A549 (cell line): Measurements from ENCODE around the gene DEFB128. TPM values are rescaled to one million over a fixed set of nuclear protein-coding genes. Genes with fewer than 3 reads are reported as not detected.

Experiments
- ATAC-seq, 2 experiments: fragments of 200-7000 bp in 1 of 2; fragments of >200 bp in 1 of 2; cut with Nextera tagmentation in 1 of 2; cut with Tn5 transposase in 1 of 2; 3 replicates each; pipeline versions ENCODE4 v1.8.0 to v1.9.1; 2018 to 2020; ENCODE audit warnings: mild to moderate bottlenecking in 1 of 2, moderate library complexity in 1 of 2
- CTCF ChIA-PET: fragments of 300-600 bp; sonication (Branson Sonifier 250); formaldehyde crosslinking; extraction: SDS; loops from one replicate; lab custom pipeline; 2021; ENCODE audit warnings: antibody characterized with exemption, inconsistent platforms; lab: Yijun Ruan, JAX
- POLR2A ChIA-PET: fragments of 350-600 bp; formaldehyde crosslinking; extraction: SDS; loops from one replicate; lab custom pipeline; 2021; ENCODE audit warnings: antibody characterized with exemption, inconsistent platforms; lab: Yijun Ruan, JAX
- DNase-seq, 2 experiments: peaks; one replicate each; pipeline versions ENCODE4 v3.0.0 to v3.0.0-alpha.2; 2011 to 2016; ENCODE audit warnings: low read depth in 1 of 2, low spot score in 1 of 2
- FAIRE-seq: peaks from 2 replicates; lab custom pipeline; 2011; peaks lifted over from hg19 to GRCh38; lab: Jason Lieb, UNC
- H3K27ac ChIP-seq, 2 experiments: fragments of >200 bp; sonication (Bioruptor Twin); formaldehyde crosslinking; 3 replicates each; pipeline ENCODE4 v1.5.1; 2016 to 2017
- H3K4me1 ChIP-seq: fragments of >200 bp; sonication (Bioruptor Twin); formaldehyde crosslinking; 3 replicates; pipeline ENCODE4 v1.6.1; 2016
- H3K4me2 ChIP-seq: fragments of >200 bp; sonication (Bioruptor Twin); formaldehyde crosslinking; 3 replicates; pipeline ENCODE4 v1.6.1; 2016
- H3K4me3 ChIP-seq: fragments of >200 bp; sonication (Bioruptor Twin); formaldehyde crosslinking; 3 replicates; pipeline ENCODE4 v1.5.1; 2016
- H3K9me3 ChIP-seq: fragments of >200 bp; sonication (Bioruptor Twin); formaldehyde crosslinking; 3 replicates; pipeline ENCODE4 v1.6.1; 2016
- CBX2 ChIP-seq: fragments of 200-600 bp; sonication (generic); IDR thresholded peaks from 2 replicates; pipeline ENCODE4 v1.6.1; 2016; ENCODE audit warnings: low read depth, mild to moderate bottlenecking, borderline replicate concordance
- CEBPB ChIP-seq, 2 experiments: fragments of >200 bp in 1 of 2; sonication (Bioruptor Twin) in 1 of 2; formaldehyde crosslinking in 1 of 2; IDR thresholded peaks; 2 replicates each; pipeline ENCODE4 v1.6.1; 2012 to 2016
- ESRRA ChIP-seq: fragments of 150-350 bp; IDR thresholded peaks from 2 replicates; pipeline ENCODE4 v1.6.1; 2014; ENCODE audit warnings: mild to moderate bottlenecking, low read length, borderline replicate concordance
- FOSB ChIP-seq: fragments of 250-450 bp; sonication (Bioruptor Pico); IDR thresholded peaks from 2 replicates; pipeline ENCODE4 v1.5.0; 2020; ENCODE audit warnings: mild to moderate bottlenecking, moderate library complexity
- FOSL2 ChIP-seq, 2 experiments: fragments of 450-650 bp in 1 of 2; fragments of >200 bp in 1 of 2; sonication (Bioruptor Twin) in 1 of 2; formaldehyde crosslinking; IDR thresholded peaks; 2 replicates each; pipeline versions ENCODE4 v1.5.0 to v1.6.1; 2016 to 2020; ENCODE audit warnings: mild to moderate bottlenecking in 1 of 2, moderate library complexity in 1 of 2
- GATA3 ChIP-seq: IDR thresholded peaks from 2 replicates; pipeline ENCODE4 v1.6.1; 2012; ENCODE audit warnings: borderline replicate concordance
- HDAC2 ChIP-seq: fragments of 200-600 bp; sonication (generic); IDR thresholded peaks from 2 replicates; pipeline ENCODE4 v1.6.1; 2016
- HOXA7 ChIP-seq: fragments of 250-450 bp; sonication (Bioruptor Pico); IDR thresholded peaks from 2 replicates; pipeline ENCODE4 v1.5.0; 2020; ENCODE audit warnings: mild to moderate bottlenecking, moderate library complexity
- HOXB5 ChIP-seq: fragments of 250-450 bp; sonication (Bioruptor Pico); IDR thresholded peaks from 2 replicates; pipeline ENCODE4 v1.5.0; 2020; ENCODE audit warnings: mild to moderate bottlenecking, moderate library complexity
- MAFK ChIP-seq: fragments of 450-650 bp; IDR thresholded peaks from 2 replicates; pipeline ENCODE4 v1.6.1; 2014; ENCODE audit not compliant: partially characterized antibody
- MAZ ChIP-seq: fragments of 150-350 bp; IDR thresholded peaks from 2 replicates; pipeline ENCODE4 v1.6.1; 2014; ENCODE audit warnings: antibody characterized with exemption, low read depth, low read length, borderline replicate concordance
- MYC ChIP-seq: IDR thresholded peaks from 2 replicates; pipeline ENCODE4 v1.6.1; 2012; ENCODE audit warnings: mild to moderate bottlenecking, inconsistent platforms, low read length, improper control_type of control experiment, borderline replicate concordance
- NPAS2 ChIP-seq: fragments of 250-450 bp; sonication (Bioruptor Pico); IDR thresholded peaks from 2 replicates; pipeline ENCODE4 v1.8.0; 2022; ENCODE audit warnings: mild to moderate bottlenecking, moderate library complexity, borderline replicate concordance
- PHF8 ChIP-seq: fragments of 200-600 bp; sonication (generic); IDR thresholded peaks from 2 replicates; pipeline ENCODE4 v1.6.1; 2016; ENCODE audit warnings: low read depth, mild to moderate bottlenecking, antibody characterized with exemption, moderate library complexity, borderline replicate concordance
- RAD21 ChIP-seq, 2 experiments: fragments of >200 bp in 1 of 2; sonication (Bioruptor Twin) in 1 of 2; formaldehyde crosslinking in 1 of 2; IDR thresholded peaks in 1 of 2; conservative IDR thresholded peaks in 1 of 2; 2 replicates in 1 of 2; 3 replicates in 1 of 2; pipeline ENCODE4 v1.6.1; 2012 to 2018; ENCODE audit warnings: inconsistent platforms in 1 of 2
- RARB ChIP-seq: fragments of 250-450 bp; sonication (Bioruptor Pico); IDR thresholded peaks from 2 replicates; pipeline ENCODE4 v1.8.0; 2021; ENCODE audit warnings: mild to moderate bottlenecking, moderate library complexity
- RCOR1 ChIP-seq: fragments of 150-350 bp; IDR thresholded peaks from 2 replicates; pipeline ENCODE4 v1.6.1; 2014; ENCODE audit warnings: antibody characterized with exemption, low read length, low read depth
- SMC3 ChIP-seq: fragments of >200 bp; sonication (Bioruptor Twin); formaldehyde crosslinking; IDR thresholded peaks from 3 replicates; pipeline ENCODE4 v1.6.1; 2018; ENCODE audit warnings: inconsistent platforms
- SREBF2 ChIP-seq: fragments of 450-650 bp; IDR thresholded peaks from 2 replicates; pipeline ENCODE4 v1.6.1; 2014; ENCODE audit warnings: mild to moderate bottlenecking, moderate library complexity
- TP53 ChIP-seq: fragments of 250-450 bp; sonication (Bioruptor Pico); IDR thresholded peaks from 2 replicates; pipeline ENCODE4 v1.5.0; 2021; ENCODE audit warnings: mild to moderate bottlenecking, moderate library complexity
- ZC3H11A ChIP-seq: fragments of 450-650 bp; IDR thresholded peaks from 2 replicates; pipeline ENCODE4 v1.6.1; 2014; ENCODE audit warnings: antibody characterized with exemption, mild to moderate bottlenecking
- ZFP36 ChIP-seq: fragments of 450-650 bp; IDR thresholded peaks from 2 replicates; pipeline ENCODE4 v1.6.1; 2014; ENCODE audit warnings: borderline replicate concordance; ENCODE audit not compliant: partially characterized antibody
- ZNF302 ChIP-seq: fragments of 250-450 bp; sonication (Bioruptor Pico); IDR thresholded peaks from 2 replicates; pipeline ENCODE4 v1.9.0; 2021; ENCODE audit warnings: inconsistent platforms, mild to moderate bottlenecking, moderate library complexity
- ZSCAN20 ChIP-seq: fragments of 250-450 bp; sonication (Bioruptor Pico); IDR thresholded peaks from 2 replicates; pipeline ENCODE4 v1.8.0; 2022; ENCODE audit warnings: mild to moderate bottlenecking, moderate library complexity
- WGBS: methylation state at CpG from one replicate; pipeline ENCODE4 v1.1.6; 2017; ENCODE audit errors: missing lambda C conversion rate; 5-methylcytosine and 5-hydroxymethylcytosine counted together
- polyA plus RNA-seq, 4 experiments: library from polyadenylated mRNA; depleted of rRNA in 3 of 4; stranded (reverse); fragments of >200 nt; fragmentation: RNase III in 1 of 4; extraction: RNeasy Plus Mini Kit Qiagen cat#74134 plus additional on column Dnase treatment in 1 of 4; gene quantifications; 2 replicates in 3 of 4; 3 replicates in 1 of 4; pipeline ENCODE4 v1.2.3, GENCODE V29; 2011 to 2017
- TF ChIP-seq, protein P1 (sequence below): fragments of >200 bp; sonication (Bioruptor Twin); formaldehyde crosslinking; IDR thresholded peaks from 2 replicates; pipeline ENCODE4 v1.6.1; 2016
- TF ChIP-seq, protein P2 (sequence below): fragments of 150-350 bp; IDR thresholded peaks from 2 replicates; pipeline ENCODE4 v1.6.1; 2014; ENCODE audit warnings: low read depth, mild to moderate bottlenecking, low read length
- TF ChIP-seq, protein P3 (sequence below): IDR thresholded peaks from 2 replicates; pipeline ENCODE4 v1.6.1; 2012
- TF ChIP-seq, protein P4 (sequence below): fragments of 250-450 bp; sonication (Bioruptor Pico); IDR thresholded peaks from 2 replicates; pipeline ENCODE4 v1.5.0; 2021; ENCODE audit warnings: mild to moderate bottlenecking, moderate library complexity, borderline replicate concordance

DEFB128 gene
- polyA plus RNA-seq, 2 of the 4 experiments (the other 2 are of a cell fraction), result not detected

DNA sequence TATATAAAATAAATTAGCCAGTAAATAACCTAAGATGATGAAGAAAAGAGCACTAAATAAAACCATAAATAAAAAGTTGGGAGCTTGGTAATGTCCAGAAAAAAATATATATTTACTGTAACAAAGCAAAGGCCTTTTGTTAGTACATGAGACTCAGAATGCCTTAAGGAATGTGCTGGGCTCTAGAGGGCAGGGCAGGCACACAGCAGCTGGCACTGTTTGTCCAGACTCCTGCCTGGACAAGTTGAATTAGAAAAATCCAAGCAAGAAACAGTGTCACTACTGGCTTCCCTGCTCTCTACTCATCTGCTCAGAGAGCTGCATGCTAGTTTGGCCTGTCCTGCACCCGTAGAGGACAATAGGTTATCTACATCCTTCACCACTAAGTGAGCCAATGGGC is 46.4 kb upstream of the DEFB128 start:
- no peak for TF ChIP-seq GATA3
- peak; percentile 44 to 47 for TF ChIP-seq RAD21 (conservative IDR thresholded peaks at IDR 0.05 in 1 of 2, IDR thresholded peaks at IDR 0.05 in 1 of 2)
- TF ChIP-seq SMC3, result peak; percentile 13; the same call in 1 of the 3 replicates
- ATAC-seq (peak; percentile 79 to 80), DNase-seq (peak in 1 of 2 experiments; percentile 55), FAIRE-seq (no peak)
- H3K4me3 ChIP-seq, result no peak overlapping the region
- WGBS, result 39% methylated on average over 1 of the region's 1 CpG
- no peak overlapping the region for H3K4me2 ChIP-seq
- ChIA-PET CTCF (interaction anchor here (0.7 to 1.9 kb wide), 4 partner anchors 9 to 30 kb away, joined by 3 to 5 read pairs (median 4); partner anchors contain the start of gene DEFB129), POLR2A (no interaction called here)
- H3K27ac ChIP-seq, result no peak overlapping the region
- no peaks in the 10 kb centered on the region for H3K4me1 ChIP-seq
- H3K9me3 ChIP-seq, result no peaks in the 10 kb centered on the region

DNA sequence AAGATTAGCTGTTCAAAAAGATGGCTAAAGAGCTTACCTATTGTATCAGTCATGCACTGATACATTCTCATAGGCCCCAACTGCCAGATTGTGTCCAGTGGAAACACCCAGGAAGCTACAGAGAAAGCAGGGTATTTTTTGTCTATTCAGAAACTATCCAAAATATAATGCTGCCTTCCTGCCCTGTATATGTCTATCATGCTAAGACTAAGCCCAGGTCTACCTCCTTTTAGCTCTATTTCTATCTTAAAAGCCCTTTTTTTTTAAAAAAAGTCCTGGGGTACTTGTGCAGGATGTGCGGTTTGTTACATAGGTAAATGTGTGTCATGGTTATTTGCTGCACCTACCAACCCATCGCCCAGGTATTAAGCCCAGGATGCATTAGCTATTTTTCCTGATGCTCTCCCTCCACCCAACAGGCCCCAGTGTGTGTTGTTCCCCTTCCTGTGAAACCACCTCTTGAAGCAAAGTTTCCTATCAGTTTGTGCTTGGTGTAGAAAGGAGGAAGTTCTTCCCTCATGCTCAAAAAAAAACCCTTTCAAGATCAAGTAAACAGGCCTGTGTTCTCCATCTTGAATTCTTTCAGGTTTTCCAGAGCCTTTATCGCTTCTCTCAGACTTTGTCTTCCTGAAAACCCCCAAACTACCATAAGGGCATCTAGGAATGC is 38.1 kb upstream of the DEFB128 start:
- no peaks in the 10 kb centered on the region for H3K9me3 ChIP-seq
- FAIRE-seq, result no peak
- no peak for DNase-seq
- ATAC-seq, result no peak
- H3K4me2 ChIP-seq, result no peak overlapping the region
- no peak overlapping the region for H3K4me3 ChIP-seq
- WGBS, result 12% methylated on average over 3 of the region's 3 CpGs
- no peak for TF ChIP-seq CBX2
- TF ChIP-seq SREBF2, result no peak
- TF ChIP-seq CEBPB (IDR thresholded peaks at IDR 0.05), result no peak
- TF ChIP-seq ZC3H11A, result no peak
- TF ChIP-seq HOXB5 (CRISPR knock-in tag), result no peak
- no peak for TF ChIP-seq HDAC2
- no peak for TF ChIP-seq MAFK
- TF ChIP-seq RCOR1, result no peak
- no peak for TF ChIP-seq MAZ
- TF ChIP-seq, protein P1, sequence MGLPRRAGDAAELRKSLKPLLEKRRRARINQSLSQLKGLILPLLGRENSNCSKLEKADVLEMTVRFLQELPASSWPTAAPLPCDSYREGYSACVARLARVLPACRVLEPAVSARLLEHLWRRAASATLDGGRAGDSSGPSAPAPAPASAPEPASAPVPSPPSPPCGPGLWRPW, result no peak
- TF ChIP-seq, protein P2, sequence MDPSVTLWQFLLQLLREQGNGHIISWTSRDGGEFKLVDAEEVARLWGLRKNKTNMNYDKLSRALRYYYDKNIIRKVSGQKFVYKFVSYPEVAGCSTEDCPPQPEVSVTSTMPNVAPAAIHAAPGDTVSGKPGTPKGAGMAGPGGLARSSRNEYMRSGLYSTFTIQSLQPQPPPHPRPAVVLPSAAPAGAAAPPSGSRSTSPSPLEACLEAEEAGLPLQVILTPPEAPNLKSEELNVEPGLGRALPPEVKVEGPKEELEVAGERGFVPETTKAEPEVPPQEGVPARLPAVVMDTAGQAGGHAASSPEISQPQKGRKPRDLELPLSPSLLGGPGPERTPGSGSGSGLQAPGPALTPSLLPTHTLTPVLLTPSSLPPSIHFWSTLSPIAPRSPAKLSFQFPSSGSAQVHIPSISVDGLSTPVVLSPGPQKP, result no peak
- TF ChIP-seq HOXA7 (CRISPR knock-in tag), result no peak
- no peak for TF ChIP-seq SMC3
- no peak for TF ChIP-seq RARB (CRISPR knock-in tag)
- no peak for TF ChIP-seq ESRRA
- no peak for TF ChIP-seq PHF8
- TF ChIP-seq ZNF302 (CRISPR knock-in tag), result no peak
- TF ChIP-seq NPAS2 (CRISPR knock-in tag), result no peak
- ChIA-PET CTCF (interaction anchor here (1.2 to 3.2 kb wide), 6 partner anchors 8 to 40 kb away, joined by 3 to 9 read pairs (median 7); no protein-coding TSS in a partner anchor), POLR2A (no interaction called here)
- no peak overlapping the region for H3K27ac ChIP-seq
- no peaks in the 10 kb centered on the region for H3K4me1 ChIP-seq

DNA sequence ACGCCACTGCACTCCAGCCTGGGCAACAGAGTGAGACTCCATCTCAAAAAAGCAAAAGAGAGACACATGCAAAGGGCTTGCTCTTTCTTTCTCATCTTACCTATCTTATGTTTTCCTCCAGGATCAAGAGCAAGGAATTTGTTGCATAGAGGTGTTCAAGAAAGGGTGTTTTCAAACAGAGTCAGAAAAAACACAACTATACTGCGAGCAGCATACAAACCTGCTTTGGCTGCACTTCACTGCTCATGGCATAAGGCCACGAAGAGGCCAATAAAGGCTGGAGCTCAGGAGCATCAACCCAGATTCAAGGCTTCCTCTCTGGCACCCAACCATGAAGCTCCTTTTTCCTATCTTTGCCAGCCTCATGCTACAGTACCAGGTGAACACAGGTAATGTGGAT is 37.4 kb upstream of the DEFB128 start, which contains the start of gene DEFB129:
TSS of gene DEFB129 (plus strand) at position 301 of the 400 bp plus-strand sequence. CDS start at position 332, 31 bp downstream.
- Histone ChIP-seq H3K4me2 (no peak within 1 kb of the TSS), H3K27ac (no peak within 1 kb of the TSS), H3K4me1 (no peaks in the 10 kb centered on the region), H3K4me3 (no peak within 1 kb of the TSS), H3K9me3 (no peaks in the 10 kb centered on the region)
- TF ChIP-seq ZNF302 (CRISPR knock-in tag) (no peak), FOSB (CRISPR knock-in tag) (no peak), NPAS2 (CRISPR knock-in tag) (no peak), PHF8 (no peak), SMC3 (no peak), RAD21 (conservative IDR thresholded peaks at IDR 0.05 in 1 of 2, IDR thresholded peaks at IDR 0.05 in 1 of 2) (no peak), FOSL2 (IDR thresholded peaks at IDR 0.05) (no peak), FOSL2 (CRISPR knock-in tag; IDR thresholded peaks at IDR 0.05) (no peak), MYC (no peak), TP53 (CRISPR knock-in tag) (no peak), MAFK (no peak), ZSCAN20 (no peak), HDAC2 (no peak), ZFP36 (no peak)
- TF ChIP-seq, protein P3, sequence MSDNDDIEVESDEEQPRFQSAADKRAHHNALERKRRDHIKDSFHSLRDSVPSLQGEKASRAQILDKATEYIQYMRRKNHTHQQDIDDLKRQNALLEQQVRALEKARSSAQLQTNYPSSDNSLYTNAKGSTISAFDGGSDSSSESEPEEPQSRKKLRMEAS, result no peak
- TF ChIP-seq, protein P4, sequence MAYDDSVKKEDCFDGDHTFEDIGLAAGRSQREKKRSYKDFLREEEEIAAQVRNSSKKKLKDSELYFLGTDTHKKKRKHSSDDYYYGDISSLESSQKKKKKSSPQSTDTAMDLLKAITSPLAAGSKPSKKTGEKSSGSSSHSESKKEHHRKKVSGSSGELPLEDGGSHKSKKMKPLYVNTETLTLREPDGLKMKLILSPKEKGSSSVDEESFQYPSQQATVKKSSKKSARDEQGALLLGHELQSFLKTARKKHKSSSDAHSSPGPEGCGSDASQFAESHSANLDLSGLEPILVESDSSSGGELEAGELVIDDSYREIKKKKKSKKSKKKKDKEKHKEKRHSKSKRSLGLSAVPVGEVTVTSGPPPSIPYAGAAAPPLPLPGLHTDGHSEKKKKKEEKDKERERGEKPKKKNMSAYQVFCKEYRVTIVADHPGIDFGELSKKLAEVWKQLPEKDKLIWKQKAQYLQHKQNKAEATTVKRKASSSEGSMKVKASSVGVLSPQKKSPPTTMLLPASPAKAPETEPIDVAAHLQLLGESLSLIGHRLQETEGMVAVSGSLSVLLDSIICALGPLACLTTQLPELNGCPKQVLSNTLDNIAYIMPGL (CRISPR knock-in tag), result no peak
- no peak for DNase-seq
- ATAC-seq, result no peak
- FAIRE-seq, result no peak
- POLR2A ChIA-PET, result no interaction called here
- CTCF ChIA-PET, result interaction anchor here (1.2 to 3.2 kb wide), 6 partner anchors 8 to 41 kb away, joined by 3 to 9 read pairs (median 7); no protein-coding TSS in a partner anchor
- 19% methylated on average over 3 of the region's 3 CpGs for WGBS
